ENCODE data around the gene DGLUCY. TPM values are rescaled to one million over a fixed set of nuclear protein-coding genes. Genes with fewer than 3 reads are reported as not detected.
"Not testable (repeated sequence)": the region's sequence is repeated elsewhere in the genome, so short reads cannot be mapped to it uniquely, and the experiment has no call there.

DGLUCY gene
- total RNA-seq, 2 experiments from 2014 or later, result 39.5 to 49.2 TPM

- no peak for DNase-seq
- H3K4me1 Mint-ChIP-seq (ENCODE audit: low read depth), result peaks cover 58% of the 10 kb centered on the region
- H3K36me3 Mint-ChIP-seq (ENCODE audit: low read depth), result peaks cover 22% of the 10 kb centered on the region
- H3K27ac Mint-ChIP-seq, result no peak overlapping the region
- H3K27me3 Mint-ChIP-seq (ENCODE audit: low read depth), result no peaks in the 10 kb centered on the region
- intact Hi-C loops (cut with micrococcal nuclease), result no loop called here
- no peak overlapping the region for H3K4me3 Mint-ChIP-seq
- CTCF ChIA-PET, result interaction anchor here (0.6 kb wide), 1 partner anchor 8 kb away, joined by 3 read pairs; no protein-coding TSS in a partner anchor
- H3K9me3 Mint-ChIP-seq, result peaks cover 9% of the 10 kb centered on the region
Observed at GRCh38 chr14:91233936-91234790, 120.3 kb downstream of the DGLUCY start.

- intact Hi-C loops (cut with micrococcal nuclease), result no loop called here
- CTCF ChIA-PET, result interaction anchor here (0.6 kb wide), 1 partner anchor 9 kb away, joined by 3 read pairs; no protein-coding TSS in a partner anchor
- Mint-ChIP-seq H3K4me1 (ENCODE audit: low read depth) (peaks cover 58% of the 10 kb centered on the region), H3K4me3 (no peak overlapping the region), H3K9me3 (peaks cover 9% of the 10 kb centered on the region), H3K27ac (no peak overlapping the region), H3K27me3 (ENCODE audit: low read depth) (no peaks in the 10 kb centered on the region), H3K36me3 (ENCODE audit: low read depth) (peaks cover 22% of the 10 kb centered on the region)
- no peak for DNase-seq
Observed at GRCh38 chr14:91234791-91235114, 120.9 kb downstream of the DGLUCY start.

GRCh38 chr14:91235841-91236240 lies 122.0 kb downstream of the DGLUCY start:
- no peak overlapping the region for H3K4me3 Mint-ChIP-seq

GRCh38 chr14:91237219-91237618 lies 123.3 kb downstream of the DGLUCY start:
- no peaks in the 10 kb centered on the region for H3K27me3 Mint-ChIP-seq (ENCODE audit: low read depth)
- H3K4me3 Mint-ChIP-seq, result no peak overlapping the region
- CTCF ChIA-PET, result no interaction called here
- H3K9me3 Mint-ChIP-seq, result no peaks in the 10 kb centered on the region
- no peak for DNase-seq
- H3K36me3 Mint-ChIP-seq (ENCODE audit: low read depth), result peaks cover 5% of the 10 kb centered on the region
- intact Hi-C loops (cut with micrococcal nuclease), result no loop called here
- H3K4me1 Mint-ChIP-seq (ENCODE audit: low read depth), result peaks cover 47% of the 10 kb centered on the region
- H3K27ac Mint-ChIP-seq, result no peak overlapping the region

More at GRCh38 chr14:91235841-91236240, 122.0 kb downstream of the DGLUCY start:
- intact Hi-C loops (cut with micrococcal nuclease), result no loop called here
- Mint-ChIP-seq H3K9me3 (peaks cover 6% of the 10 kb centered on the region), H3K27me3 (ENCODE audit: low read depth) (no peaks in the 10 kb centered on the region), H3K27ac (no peak overlapping the region), H3K4me1 (ENCODE audit: low read depth) (peaks cover 49% of the 10 kb centered on the region), H3K36me3 (ENCODE audit: low read depth) (peaks cover 15% of the 10 kb centered on the region)
- CTCF ChIA-PET, result no interaction called here
- DNase-seq, result no peak

GRCh38 chr14:91238085-91238484 lies 124.2 kb downstream of the DGLUCY start:
- no peaks in the 10 kb centered on the region for H3K27me3 Mint-ChIP-seq (ENCODE audit: low read depth)
- H3K9me3 Mint-ChIP-seq, result no peaks in the 10 kb centered on the region
- no peak for DNase-seq
- CTCF ChIA-PET, result interaction anchor here (1.3 to 9.3 kb wide), 3 partner anchors 10 to 61 kb away, joined by 3 to 81 read pairs (median 5); no protein-coding TSS in a partner anchor
- intact Hi-C loops (cut with micrococcal nuclease), result no loop called here
- H3K27ac Mint-ChIP-seq, result peak overlapping the region; percentile 74
- no peak overlapping the region for H3K4me3 Mint-ChIP-seq
- H3K4me1 Mint-ChIP-seq (ENCODE audit: low read depth), result peaks cover 50% of the 10 kb centered on the region
- H3K36me3 Mint-ChIP-seq (ENCODE audit: low read depth), result no peaks in the 10 kb centered on the region

- Mint-ChIP-seq H3K4me1 (ENCODE audit: low read depth) (peaks cover 56% of the 10 kb centered on the region), H3K4me3 (no peak overlapping the region), H3K27ac (peak overlapping the region; percentile 74), H3K27me3 (ENCODE audit: low read depth) (no peaks in the 10 kb centered on the region), H3K36me3 (ENCODE audit: low read depth) (no peaks in the 10 kb centered on the region), H3K9me3 (no peaks in the 10 kb centered on the region)
- DNase-seq, result no peak
- intact Hi-C loops (cut with micrococcal nuclease), result no loop called here
- CTCF ChIA-PET, result interaction anchor here (0.5 to 9.3 kb wide), 5 partner anchors 10 to 178 kb away, joined by 3 to 81 read pairs (median 5); no protein-coding TSS in a partner anchor
Observed at GRCh38 chr14:91238661-91239060, 124.8 kb downstream of the DGLUCY start.

- H3K4me3 Mint-ChIP-seq, result peak overlapping the region; percentile 55
- H3K4me1 Mint-ChIP-seq (ENCODE audit: low read depth), result peaks cover 86% of the 10 kb centered on the region
- H3K27me3 Mint-ChIP-seq (ENCODE audit: low read depth), result no peaks in the 10 kb centered on the region
- CTCF ChIA-PET, result interaction anchor here (1.1 to 9.3 kb wide), 4 partner anchors 13 to 135 kb away, joined by 3 to 81 read pairs (median 8); no protein-coding TSS in a partner anchor
- H3K27ac Mint-ChIP-seq, result peak overlapping the region; percentile 78
- peaks cover 2% of the 10 kb centered on the region for H3K36me3 Mint-ChIP-seq (ENCODE audit: low read depth)
- intact Hi-C loops (cut with micrococcal nuclease), result loop anchor here (2.0 to 10.0 kb wide), 2 partner anchors 169 to 1287 kb away; partner anchors contain the start of genes EFCAB11 and TDP1
- peak; percentile 53 for DNase-seq
- H3K9me3 Mint-ChIP-seq, result no peaks in the 10 kb centered on the region
Observed at GRCh38 chr14:91241863-91242262, 128.0 kb downstream of the DGLUCY start.

GRCh38 chr14:91242635-91243034 lies 128.8 kb downstream of the DGLUCY start:
- Mint-ChIP-seq H3K27me3 (ENCODE audit: low read depth) (no peaks in the 10 kb centered on the region), H3K27ac (peak overlapping the region; percentile 97), H3K4me3 (peak overlapping the region; percentile 55), H3K36me3 (ENCODE audit: low read depth) (peaks cover 6% of the 10 kb centered on the region), H3K4me1 (ENCODE audit: low read depth) (peaks cover 88% of the 10 kb centered on the region), H3K9me3 (peaks cover 4% of the 10 kb centered on the region)
- intact Hi-C loops (cut with micrococcal nuclease), result loop anchor here (1.0 to 10.0 kb wide), 8 partner anchors 10 to 1288 kb away; partner anchors contain the start of genes EFCAB11 and TDP1
- DNase-seq, result no peak
- CTCF ChIA-PET, result interaction anchor here (0.6 to 9.3 kb wide), 8 partner anchors 9 to 73 kb away, joined by 3 to 81 read pairs (median 6); no protein-coding TSS in a partner anchor

- CTCF ChIA-PET, result interaction anchor here (0.6 to 9.3 kb wide), 7 partner anchors 9 to 74 kb away, joined by 3 to 81 read pairs (median 5); no protein-coding TSS in a partner anchor
- peaks cover 4% of the 10 kb centered on the region for H3K9me3 Mint-ChIP-seq
- H3K27me3 Mint-ChIP-seq (ENCODE audit: low read depth), result no peaks in the 10 kb centered on the region
- intact Hi-C loops (cut with micrococcal nuclease), result loop anchor here (1.0 to 10.0 kb wide), 8 partner anchors 9 to 1288 kb away; partner anchors contain the start of genes EFCAB11 and TDP1
- DNase-seq, result no peak
- peak overlapping the region; percentile 97 for H3K27ac Mint-ChIP-seq
- peak overlapping the region; percentile 55 for H3K4me3 Mint-ChIP-seq
- H3K36me3 Mint-ChIP-seq (ENCODE audit: low read depth), result peaks cover 6% of the 10 kb centered on the region
- peaks cover 88% of the 10 kb centered on the region for H3K4me1 Mint-ChIP-seq (ENCODE audit: low read depth)
Observed at GRCh38 chr14:91243074-91243471, 129.2 kb downstream of the DGLUCY start.

- Mint-ChIP-seq H3K27ac (peak within 1 kb of the TSS; percentile 97), H3K4me3 (peak within 1 kb of the TSS; percentile 55), H3K4me1 (ENCODE audit: low read depth) (peaks cover 81% of the 10 kb centered on the region), H3K9me3 (peaks cover 4% of the 10 kb centered on the region), H3K36me3 (ENCODE audit: low read depth) (peaks cover 6% of the 10 kb centered on the region), H3K27me3 (ENCODE audit: low read depth) (no peaks in the 10 kb centered on the region)
- intact Hi-C loops (cut with micrococcal nuclease), result loop anchor here (2.0 to 10.0 kb wide), 2 partner anchors 182 to 1290 kb away; partner anchors contain the start of genes EFCAB11 and TDP1
- DNase-seq, result peak; percentile 39
- CTCF ChIA-PET, result interaction anchor here (0.7 to 9.3 kb wide), 4 partner anchors 16 to 71 kb away, joined by 3 to 81 read pairs (median 4); no protein-coding TSS in a partner anchor
Observed at GRCh38 chr14:91244501-91244901, 130.6 kb downstream of the DGLUCY start, which contains the start of gene GPR68. Gene GPR68 (minus strand): TSS chr14:91244704. CDS start chr14:91235050, 9,654 bp downstream.

GRCh38 chr14:91245029-91245428 lies 131.2 kb downstream of the DGLUCY start:
- intact Hi-C loops (cut with micrococcal nuclease), result loop anchor here (2.0 to 10.0 kb wide), 5 partner anchors 182 to 1290 kb away; partner anchors contain the start of genes CALM1, EFCAB11, TC2N and TDP1

GRCh38 chr14:91245616-91246015 lies 131.7 kb downstream of the DGLUCY start:
- DNase-seq; H3K9me3 Mint-ChIP-seq; H3K27me3 Mint-ChIP-seq (ENCODE audit: low read depth); H3K36me3 Mint-ChIP-seq (ENCODE audit: low read depth): not testable (repeated sequence)
- Mint-ChIP-seq H3K4me1 (ENCODE audit: low read depth) (peaks cover 87% of the 10 kb centered on the region), H3K27ac (peak overlapping the region; percentile 97), H3K4me3 (peak overlapping the region; percentile 61)
- CTCF ChIA-PET, result interaction anchor here (1.0 to 9.3 kb wide), 3 partner anchors 17 to 72 kb away, joined by 4 to 81 read pairs (median 4); no protein-coding TSS in a partner anchor
- intact Hi-C loops (cut with micrococcal nuclease), result loop anchor here (2.0 to 10.0 kb wide), 7 partner anchors 71 to 1291 kb away; partner anchors contain the start of genes CALM1, EFCAB11, TC2N and TDP1

More at GRCh38 chr14:91245029-91245428, 131.2 kb downstream of the DGLUCY start:
- Mint-ChIP-seq H3K36me3 (ENCODE audit: low read depth) (peaks cover 6% of the 10 kb centered on the region), H3K27ac (peak overlapping the region; percentile 97), H3K4me3 (peak overlapping the region; percentile 55), H3K9me3 (peaks cover 4% of the 10 kb centered on the region), H3K4me1 (ENCODE audit: low read depth) (peaks cover 82% of the 10 kb centered on the region), H3K27me3 (ENCODE audit: low read depth) (no peaks in the 10 kb centered on the region)
- CTCF ChIA-PET, result interaction anchor here (1.5 to 9.3 kb wide), 2 partner anchors 17 to 72 kb away, joined by 4 to 81 read pairs; no protein-coding TSS in a partner anchor
- DNase-seq, result peak; percentile 87
